Rectal smooth muscle tissue (tissue), 1 donor: ENCODE data around the gene TRIM42.

Source experiments
- H3K27ac ChIP-seq: one replicate; pipeline ENCODE4 v1.7.0; 2013; ENCODE audit warnings: low read depth, low read length, inconsistent platforms
- H3K27me3 ChIP-seq: one replicate; pipeline ENCODE4 v1.7.0; 2013; ENCODE audit warnings: low read length; ENCODE audit not compliant: control insufficient read depth, insufficient read depth
- H3K36me3 ChIP-seq: one replicate; pipeline ENCODE4 v1.7.0; 2013; ENCODE audit warnings: low read length; ENCODE audit not compliant: control insufficient read depth, insufficient read depth
- H3K4me1 ChIP-seq: one replicate; pipeline ENCODE4 v1.7.0; 2013; ENCODE audit warnings: low read length; ENCODE audit not compliant: control insufficient read depth, insufficient read depth
- H3K4me3 ChIP-seq: one replicate; pipeline ENCODE4 v1.7.0; 2013; ENCODE audit warnings: low read length
- H3K9ac ChIP-seq: one replicate; pipeline ENCODE4 v1.7.0; 2013; ENCODE audit warnings: low read length

The TRIM42 gene

GRCh38 chr3:140695361-140696061, 17.6 kb downstream of the TRIM42 start:
- no peak overlapping the region for H3K9ac ChIP-seq
- no peaks in the 10 kb centered on the region for H3K27me3 ChIP-seq
- no peaks in the 10 kb centered on the region for H3K4me1 ChIP-seq
- no peaks in the 10 kb centered on the region for H3K36me3 ChIP-seq
- no peak overlapping the region for H3K4me3 ChIP-seq
- H3K27ac ChIP-seq = no peak overlapping the region

GRCh38 chr3:140699516-140700231, 21.8 kb downstream of the TRIM42 start:
- Histone ChIP-seq H3K4me1 (no peaks in the 10 kb centered on the region), H3K4me3 (no peak overlapping the region), H3K36me3 (no peaks in the 10 kb centered on the region), H3K27me3 (no peaks in the 10 kb centered on the region), H3K9ac (no peak overlapping the region), H3K27ac (no peak overlapping the region)

- Histone ChIP-seq H3K27me3 (no peaks in the 10 kb centered on the region), H3K4me3 (no peak overlapping the region), H3K36me3 (no peaks in the 10 kb centered on the region), H3K9ac (no peak overlapping the region), H3K27ac (no peak overlapping the region), H3K4me1 (no peaks in the 10 kb centered on the region)
Observed at GRCh38 chr3:140702281-140702680, 24.4 kb downstream of the TRIM42 start.

- no peak overlapping the region for H3K9ac ChIP-seq
- no peak overlapping the region for H3K4me3 ChIP-seq
Observed at GRCh38 chr3:140703496-140703895, 25.6 kb downstream of the TRIM42 start.

GRCh38 chr3:140704733-140705132, 26.9 kb downstream of the TRIM42 start:
- Histone ChIP-seq H3K27ac (no peak overlapping the region), H3K9ac (no peak overlapping the region), H3K4me3 (no peak overlapping the region), H3K36me3 (no peaks in the 10 kb centered on the region), H3K27me3 (no peaks in the 10 kb centered on the region), H3K4me1 (no peaks in the 10 kb centered on the region)

More at GRCh38 chr3:140703496-140703895, 25.6 kb downstream of the TRIM42 start:
- Histone ChIP-seq H3K4me1 (no peaks in the 10 kb centered on the region), H3K27ac (no peak overlapping the region), H3K36me3 (no peaks in the 10 kb centered on the region), H3K27me3 (no peaks in the 10 kb centered on the region)

- Histone ChIP-seq H3K27ac (no peak overlapping the region), H3K36me3 (no peaks in the 10 kb centered on the region), H3K4me3 (no peak overlapping the region), H3K4me1 (no peaks in the 10 kb centered on the region), H3K27me3 (no peaks in the 10 kb centered on the region), H3K9ac (no peak overlapping the region)
Observed at GRCh38 chr3:140705954-140706353, 28.1 kb downstream of the TRIM42 start.

GRCh38 chr3:140706360-140706759, 28.5 kb downstream of the TRIM42 start:
- no peak overlapping the region for H3K4me3 ChIP-seq
- no peaks in the 10 kb centered on the region for H3K27me3 ChIP-seq
- no peak overlapping the region for H3K27ac ChIP-seq
- H3K36me3 ChIP-seq = no peaks in the 10 kb centered on the region
- H3K4me1 ChIP-seq = no peaks in the 10 kb centered on the region
- H3K9ac ChIP-seq = no peak overlapping the region

GRCh38 chr3:140708815-140709214, 31.0 kb downstream of the TRIM42 start:
- no peaks in the 10 kb centered on the region for H3K4me1 ChIP-seq
- no peaks in the 10 kb centered on the region for H3K27me3 ChIP-seq
- H3K36me3 ChIP-seq = no peaks in the 10 kb centered on the region
- H3K27ac ChIP-seq = no peak overlapping the region
- H3K4me3 ChIP-seq = no peak overlapping the region
- H3K9ac ChIP-seq = no peak overlapping the region

- Histone ChIP-seq H3K4me1 (no peaks in the 10 kb centered on the region), H3K4me3 (no peak overlapping the region), H3K27ac (no peak overlapping the region), H3K9ac (no peak overlapping the region), H3K27me3 (no peaks in the 10 kb centered on the region), H3K36me3 (no peaks in the 10 kb centered on the region)
Observed at GRCh38 chr3:140709751-140710150, 31.9 kb downstream of the TRIM42 start.

GRCh38 chr3:140710711-140711389, 33.0 kb downstream of the TRIM42 start:
- no peak overlapping the region for H3K4me3 ChIP-seq
- H3K4me1 ChIP-seq = no peaks in the 10 kb centered on the region
- H3K36me3 ChIP-seq = no peaks in the 10 kb centered on the region
- no peak overlapping the region for H3K27ac ChIP-seq
- no peaks in the 10 kb centered on the region for H3K27me3 ChIP-seq
- no peak overlapping the region for H3K9ac ChIP-seq

- H3K27me3 ChIP-seq = no peaks in the 10 kb centered on the region
- H3K27ac ChIP-seq = no peak overlapping the region
- no peaks in the 10 kb centered on the region for H3K4me1 ChIP-seq
- no peak overlapping the region for H3K4me3 ChIP-seq
- H3K9ac ChIP-seq = no peak overlapping the region
- H3K36me3 ChIP-seq = no peaks in the 10 kb centered on the region
Observed at GRCh38 chr3:140711390-140712035, 33.6 kb downstream of the TRIM42 start.

- Histone ChIP-seq H3K4me3 (no peak overlapping the region), H3K9ac (no peak overlapping the region), H3K27me3 (no peaks in the 10 kb centered on the region), H3K27ac (no peak overlapping the region), H3K4me1 (no peaks in the 10 kb centered on the region), H3K36me3 (no peaks in the 10 kb centered on the region)
Observed at GRCh38 chr3:140712301-140712700, 34.4 kb downstream of the TRIM42 start.
